Left lung (tissue), 10 donors: ENCODE results near the gene MVK. TPM values are rescaled to one million over a fixed set of nuclear protein-coding genes. Genes with fewer than 3 reads are reported as not detected.

Experiments
- ATAC-seq: fragments of 200-7000 bp; cut with Tn5 transposase; one replicate; pipeline ENCODE4 v1.9.1; 2020; ENCODE audit warnings: moderate library complexity
- DNase-seq, 4 donors: peaks; one replicate each; pipeline ENCODE4 v3.0.0-alpha.2; 2013 to 2020
- H3K27ac ChIP-seq, 2 donors: fragments of 200-600 bp; sonication (generic) in 1 of 2; one replicate each; pipeline versions ENCODE4 v1.5.0 to v1.8.0; 2020 to 2021
- H3K27me3 ChIP-seq, 2 donors: fragments of 200-600 bp; sonication (generic) in 1 of 2; one replicate each; pipeline versions ENCODE4 v1.5.0 to v1.8.0; 2020 to 2021
- H3K36me3 ChIP-seq, 2 donors: fragments of 200-600 bp; sonication (generic) in 1 of 2; one replicate each; pipeline versions ENCODE4 v1.5.0 to v1.8.0; 2020 to 2021
- H3K4me1 ChIP-seq, 2 donors: fragments of 200-600 bp; one replicate each; pipeline ENCODE4 v1.8.0; 2021
- H3K4me3 ChIP-seq, 2 donors: fragments of 200-600 bp; sonication (generic) in 1 of 2; one replicate each; pipeline versions ENCODE4 v1.5.0 to v1.8.0; 2020 to 2021; ENCODE audit warnings: mild to moderate bottlenecking in 1 of 2
- H3K9me3 ChIP-seq, 2 donors: fragments of 200-600 bp; sonication (generic) in 1 of 2; one replicate each; pipeline versions ENCODE4 v1.5.0 to v1.8.0; 2020 to 2021
- intact Hi-C, 2 donors: fragments of 100-400 bp; cut with DNase I; formaldehyde crosslinking; loops; one replicate each; pipeline versions ENCODE4 v1.11.2 to v1.14.2; 2022
- polyA plus RNA-seq, 6 donors: library from polyadenylated mRNA; unstranded; fragments of 120-200 nt; gene quantifications; one replicate each; pipeline ENCODE4 v1.2.1, GENCODE V29; 2013; ENCODE audit not compliant: insufficient read length in 6 of 6
- total RNA-seq, 2 donors: library from RNA; stranded (reverse); fragmentation: NEBNext Ultra II Directional; extraction: Animal tissue kit (Norgen Biotek cat#: 25700); gene quantifications; one replicate each; pipeline ENCODE4 v1.2.1, GENCODE V29; 2021
- TF ChIP-seq, protein P1 (sequence below), 2 donors: fragments of 200-600 bp; sonication (generic) in 1 of 2; IDR thresholded peaks; one replicate each; pipeline versions ENCODE4 v1.5.0 to v1.8.0; 2021; ENCODE audit warnings: antibody characterized with exemption in 2 of 2
- donor health status: DM: no; HTN: yes; CAD: no.
- donor health status: DM: no; HTN: no; CAD: no.

The MVK gene
- total and polyA plus RNA-seq, 8 donors, result 11.1 to 46.1 (median 16.3) TPM

DNA sequence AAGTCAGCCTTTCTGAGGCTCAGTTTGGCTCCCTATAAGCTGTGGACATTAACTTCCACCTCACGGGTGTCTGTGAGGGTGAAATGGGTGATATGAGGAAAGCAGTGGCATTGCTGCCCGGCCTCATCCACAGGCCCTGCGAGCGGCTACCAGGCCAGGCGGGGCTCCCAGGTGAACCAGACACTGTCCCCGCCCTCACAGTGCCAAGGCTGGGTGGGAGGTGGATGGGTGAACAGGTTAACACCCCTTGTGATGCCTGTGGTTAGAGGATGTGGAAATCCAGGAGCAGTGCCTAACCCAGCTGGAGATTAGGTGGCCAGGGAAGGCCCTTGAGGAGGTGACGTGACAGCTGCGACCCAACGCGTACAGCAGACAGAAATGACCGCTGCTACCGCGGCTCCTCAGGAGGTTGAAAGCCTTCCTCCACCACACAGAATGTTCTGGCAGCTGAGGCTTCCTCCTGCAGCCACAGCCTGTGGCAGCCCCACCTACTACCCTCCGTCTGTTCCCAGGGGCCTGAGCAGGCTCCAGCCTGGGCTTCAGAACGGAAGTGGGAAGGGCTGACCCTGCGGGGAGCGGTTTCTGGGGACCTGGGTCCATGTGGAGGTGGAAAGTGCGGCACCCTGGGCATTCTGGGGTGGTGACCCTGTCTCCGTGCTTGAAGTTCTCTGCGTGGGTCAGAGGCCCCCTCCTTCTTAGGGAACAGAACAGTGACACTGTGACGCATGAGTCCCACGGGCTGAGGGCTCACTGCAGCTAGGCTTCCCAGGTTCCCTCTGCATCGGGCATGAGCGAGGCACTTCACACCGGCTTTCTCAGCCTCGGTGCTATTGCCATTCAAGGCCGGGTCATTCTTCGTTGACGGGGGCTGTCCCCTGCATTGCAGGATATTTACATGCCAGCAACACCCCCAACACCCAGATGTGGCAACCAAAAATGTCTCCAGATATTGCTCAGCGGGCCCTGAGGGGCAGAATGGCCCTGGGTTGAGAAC, 10.0 kb upstream of the MVK start:
- Histone ChIP-seq H3K27ac (no peak overlapping the region), H3K36me3 (peaks cover 0 to 69% of the 10 kb centered on the region in 2 donors), H3K9me3 (no peaks in the 10 kb centered on the region), H3K4me3 (no peak overlapping the region), H3K4me1 (no peaks in the 10 kb centered on the region), H3K27me3 (no peaks in the 10 kb centered on the region)
- ATAC-seq (no peak), DNase-seq (no peak)
- TF ChIP-seq, protein P1, sequence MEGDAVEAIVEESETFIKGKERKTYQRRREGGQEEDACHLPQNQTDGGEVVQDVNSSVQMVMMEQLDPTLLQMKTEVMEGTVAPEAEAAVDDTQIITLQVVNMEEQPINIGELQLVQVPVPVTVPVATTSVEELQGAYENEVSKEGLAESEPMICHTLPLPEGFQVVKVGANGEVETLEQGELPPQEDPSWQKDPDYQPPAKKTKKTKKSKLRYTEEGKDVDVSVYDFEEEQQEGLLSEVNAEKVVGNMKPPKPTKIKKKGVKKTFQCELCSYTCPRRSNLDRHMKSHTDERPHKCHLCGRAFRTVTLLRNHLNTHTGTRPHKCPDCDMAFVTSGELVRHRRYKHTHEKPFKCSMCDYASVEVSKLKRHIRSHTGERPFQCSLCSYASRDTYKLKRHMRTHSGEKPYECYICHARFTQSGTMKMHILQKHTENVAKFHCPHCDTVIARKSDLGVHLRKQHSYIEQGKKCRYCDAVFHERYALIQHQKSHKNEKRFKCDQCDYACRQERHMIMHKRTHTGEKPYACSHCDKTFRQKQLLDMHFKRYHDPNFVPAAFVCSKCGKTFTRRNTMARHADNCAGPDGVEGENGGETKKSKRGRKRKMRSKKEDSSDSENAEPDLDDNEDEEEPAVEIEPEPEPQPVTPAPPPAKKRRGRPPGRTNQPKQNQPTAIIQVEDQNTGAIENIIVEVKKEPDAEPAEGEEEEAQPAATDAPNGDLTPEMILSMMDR (IDR thresholded peaks at IDR 0.05), result no peak
- intact Hi-C loops, result no loop called here

DNA sequence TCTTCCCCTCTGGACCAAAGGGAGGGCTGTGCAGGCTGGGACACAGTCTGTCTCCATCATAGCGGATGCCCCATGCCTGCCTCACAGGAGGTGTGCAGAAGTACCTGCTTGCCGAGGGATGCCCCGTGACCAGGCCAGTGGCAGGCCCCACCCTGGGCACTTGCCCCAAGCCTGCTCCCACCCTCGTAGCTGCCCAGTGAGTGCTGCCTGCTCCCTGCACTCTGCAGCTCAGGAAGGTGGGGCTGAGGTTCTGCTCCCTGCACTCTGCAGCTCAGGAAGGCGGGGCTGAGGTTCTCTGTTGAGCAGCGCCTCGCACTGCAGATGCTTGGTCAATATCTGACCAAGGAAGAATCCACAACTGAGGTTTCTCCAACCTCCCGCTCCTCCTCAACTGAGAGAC, 7.2 kb upstream of the MVK start:
- Histone ChIP-seq H3K36me3 (peaks cover 0 to 75% of the 10 kb centered on the region in 2 donors), H3K27me3 (no peaks in the 10 kb centered on the region), H3K27ac (no peak overlapping the region), H3K4me3 (no peak overlapping the region), H3K4me1 (no peaks in the 10 kb centered on the region), H3K9me3 (no peaks in the 10 kb centered on the region)
- TF ChIP-seq, protein P1 (IDR thresholded peaks at IDR 0.05), result no peak
- no peak for DNase-seq
- no peak for ATAC-seq
- intact Hi-C loops, result no loop called here

DNA sequence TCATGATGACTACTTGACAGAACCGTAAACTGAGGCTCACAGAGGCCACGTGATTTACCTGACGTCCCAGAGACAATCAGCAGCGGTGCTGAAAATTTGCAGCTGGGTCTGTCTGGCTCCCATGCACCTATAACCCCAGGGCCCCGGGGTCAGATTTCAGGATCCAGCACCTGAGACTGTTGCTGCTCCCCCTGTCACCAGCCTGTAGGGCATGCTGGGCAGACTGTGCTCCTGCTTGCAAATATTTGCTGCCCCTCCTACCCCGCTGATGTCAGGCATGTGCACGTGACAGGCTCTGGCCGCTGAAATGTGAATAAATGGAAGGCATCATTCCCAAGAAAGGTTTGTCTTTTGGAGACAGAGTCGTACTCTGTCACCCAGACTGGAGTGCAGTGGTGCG, 6.3 kb upstream of the MVK start:
- ATAC-seq (no peak), DNase-seq (no peak)
- peaks cover 0 to 71% of the 10 kb centered on the region in 2 donors for H3K36me3 ChIP-seq
- no peaks in the 10 kb centered on the region for H3K27me3 ChIP-seq
- intact Hi-C loops, result no loop called here
- H3K27ac ChIP-seq, result no peak overlapping the region
- TF ChIP-seq, protein P1 (IDR thresholded peaks at IDR 0.05), result no peak
- no peaks in the 10 kb centered on the region for H3K4me1 ChIP-seq
- H3K4me3 ChIP-seq, result no peak overlapping the region
- no peaks in the 10 kb centered on the region for H3K9me3 ChIP-seq

DNA sequence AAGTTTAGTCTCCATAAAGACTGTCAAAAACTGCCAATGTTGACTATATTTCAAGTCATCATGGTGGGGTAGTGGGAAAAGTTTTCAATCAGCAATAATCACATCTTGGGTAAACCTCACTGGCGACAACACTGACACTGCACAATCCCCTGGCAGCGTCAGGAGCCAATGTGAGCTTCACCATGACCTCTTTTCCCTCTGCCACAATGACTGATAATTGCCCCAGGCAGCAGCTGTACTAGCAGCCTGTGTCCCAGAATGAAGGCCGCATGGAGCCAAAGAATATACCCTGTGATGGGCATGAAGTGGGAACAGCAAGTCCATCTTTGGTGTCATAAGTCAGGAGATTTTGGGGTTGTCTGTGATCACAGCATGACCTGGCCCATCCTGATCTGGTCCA, 5.6 kb upstream of the MVK start:
- peaks cover 0 to 64% of the 10 kb centered on the region in 2 donors for H3K36me3 ChIP-seq
- H3K9me3 ChIP-seq, result no peaks in the 10 kb centered on the region
- TF ChIP-seq, protein P1 (IDR thresholded peaks at IDR 0.05), result no peak
- no peak for DNase-seq
- no peak overlapping the region for H3K4me3 ChIP-seq
- peaks cover 3 to 5% of the 10 kb centered on the region in 2 donors for H3K4me1 ChIP-seq
- H3K27me3 ChIP-seq, result no peaks in the 10 kb centered on the region
- ATAC-seq, result no peak
- intact Hi-C loops, result no loop called here
- H3K27ac ChIP-seq, result no peak overlapping the region

DNA sequence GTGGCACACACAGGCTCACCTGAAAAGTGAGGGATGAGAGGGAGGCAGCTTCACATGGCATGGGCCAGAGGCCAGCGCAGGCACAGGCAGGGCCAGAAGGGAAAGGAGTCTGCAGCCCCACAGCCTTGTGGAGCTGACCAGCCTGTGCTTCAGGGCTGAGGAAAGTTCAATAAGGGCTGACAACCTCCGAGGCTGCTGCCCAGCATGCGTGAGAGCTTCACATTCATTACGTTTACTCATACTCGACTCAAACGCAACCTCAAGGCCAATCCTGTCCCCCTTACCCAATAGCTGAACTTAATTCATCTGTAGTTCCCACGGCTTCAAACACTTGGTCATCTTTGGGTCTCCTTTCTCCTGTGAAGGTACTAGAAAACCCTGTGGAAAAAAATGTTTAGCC, 5.1 kb upstream of the MVK start:
- no peak overlapping the region for H3K4me3 ChIP-seq
- TF ChIP-seq, protein P1 (IDR thresholded peaks at IDR 0.05), result no peak
- H3K4me1 ChIP-seq, result peaks cover 5% of the 10 kb centered on the region in 2 donors
- intact Hi-C loops, result no loop called here
- H3K27me3 ChIP-seq, result no peaks in the 10 kb centered on the region
- DNase-seq, result no peak
- H3K27ac ChIP-seq, result no peak overlapping the region
- no peaks in the 10 kb centered on the region for H3K9me3 ChIP-seq
- ATAC-seq, result no peak
- H3K36me3 ChIP-seq, result peaks cover 0 to 59% of the 10 kb centered on the region in 2 donors
